ENCODE results near the gene CBFB.

GRCh38 chr16:67120025-67120424 is 91.1 kb downstream of the CBFB start:
- TF ChIP-seq CTCF (conservative IDR thresholded peaks at IDR 0.05) (no peak), ZFX (IDR thresholded peaks at IDR 0.05) (no peak)

All from C4-2B (cell line).